Activated CD8-positive, alpha-beta memory T cell treated with anti-CD3 and anti-CD28 coated beads for 4 hours (primary cell): ENCODE results near the gene WDR36.
A peak's percentile ranks its signal among the peaks of the same experiment; 100 is the strongest.
"Not testable (repeated sequence)": the region's sequence is repeated elsewhere in the genome, so short reads cannot be mapped to it uniquely, and the experiment has no call there.

Experiments
- DNase-seq, 2 donors: peaks; one replicate each; pipeline ENCODE4 v3.0.0-alpha.2; 2020; ENCODE audit warnings: low read depth in 2 of 2

Gene WDR36

GRCh38 chr5:111134864-111135263 is 42.7 kb downstream of the WDR36 start:
- no peak for DNase-seq

GRCh38 chr5:111135363-111135762 is 43.2 kb downstream of the WDR36 start:
- no peak for DNase-seq

GRCh38 chr5:111135946-111136345 is 43.8 kb downstream of the WDR36 start:
- no peak for DNase-seq

DNA sequence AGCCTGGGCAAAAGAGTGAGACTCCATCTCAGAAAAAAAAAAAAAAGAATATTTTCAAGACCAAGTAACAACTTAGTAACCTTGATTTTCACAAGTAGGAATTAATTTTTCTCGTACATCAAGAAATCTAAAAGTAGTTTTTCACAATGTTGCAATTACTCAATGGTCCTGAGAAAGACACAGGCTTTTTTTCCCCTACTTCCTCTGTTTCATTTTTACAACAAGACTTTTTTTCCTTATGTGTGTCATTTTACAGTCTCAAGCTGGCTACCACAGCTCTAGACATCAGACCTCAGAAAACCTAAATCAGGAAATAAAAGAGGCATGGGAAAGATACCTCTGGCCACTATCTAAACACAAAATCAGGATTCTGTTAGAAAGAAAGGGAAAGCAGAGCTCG is 45.9 kb downstream of the WDR36 start:
- no peak for DNase-seq

DNA sequence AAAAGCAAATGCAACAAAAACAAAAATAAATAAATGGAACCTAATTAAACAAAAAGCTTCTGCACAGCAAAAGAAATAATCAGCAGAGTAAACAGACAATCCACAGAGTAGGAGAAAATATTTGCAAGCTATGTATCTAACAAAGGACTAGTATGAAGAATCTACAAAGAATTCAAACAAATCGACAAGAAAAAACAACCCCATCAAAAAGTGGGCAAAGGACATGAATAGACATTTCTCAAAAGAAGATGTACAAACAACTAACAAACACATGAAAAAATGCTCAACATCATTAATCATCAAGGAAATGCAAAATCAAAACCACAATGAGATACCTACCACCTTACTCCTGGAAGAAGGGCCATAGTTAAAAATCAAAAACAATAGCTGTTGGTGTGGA is 49.3 kb downstream of the WDR36 start:
- DNase-seq = not testable (repeated sequence)

DNA sequence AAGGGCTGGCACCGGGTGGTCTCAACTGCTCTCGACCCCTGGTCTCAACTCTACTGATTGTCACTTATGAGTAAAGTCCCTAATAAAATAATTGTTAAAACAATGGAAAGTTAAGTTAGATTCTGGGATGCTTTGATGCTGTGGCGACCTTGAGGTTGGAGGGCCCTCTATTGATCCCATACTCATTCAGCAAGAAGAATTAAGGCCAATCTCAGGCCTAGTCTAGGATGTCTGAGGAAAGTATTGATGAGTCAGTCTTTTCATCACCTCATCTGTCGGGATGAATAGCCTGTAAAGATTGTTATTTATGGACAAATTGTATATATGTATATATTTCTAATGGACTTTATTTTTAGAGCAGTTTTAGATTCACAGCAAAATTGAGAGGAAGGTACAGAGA is 50.8 kb downstream of the WDR36 start:
- no peak for DNase-seq

- DNase-seq = no peak
Observed at GRCh38 chr5:111143910-111144309, 51.8 kb downstream of the WDR36 start.

DNA sequence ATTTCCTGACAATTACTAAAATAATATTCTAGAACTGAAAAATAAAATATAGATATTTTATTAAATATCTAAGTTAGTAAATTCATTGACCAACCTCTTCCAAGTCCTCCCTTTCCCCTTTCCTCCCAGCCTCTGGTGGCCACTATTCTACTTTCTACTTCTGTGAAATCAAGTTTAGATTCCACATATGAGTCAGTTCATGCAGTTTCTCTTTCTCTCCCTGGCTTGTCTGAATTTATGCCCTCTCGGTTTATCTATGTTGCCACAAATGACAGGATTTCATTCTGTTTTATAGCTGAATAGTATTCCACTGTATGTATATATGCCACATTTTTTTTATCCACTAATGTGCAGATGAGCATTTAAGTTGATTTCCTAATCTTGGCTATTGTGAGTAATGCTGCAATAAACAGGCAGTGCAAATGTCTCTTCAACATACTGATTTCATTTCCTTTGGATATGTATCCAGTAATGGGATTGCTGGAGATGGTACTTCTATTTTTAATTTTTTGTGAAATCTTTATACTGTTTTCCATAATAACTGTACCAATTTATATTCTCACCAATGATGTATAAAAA is 52.3 kb downstream of the WDR36 start:
- no peak for DNase-seq

DNA sequence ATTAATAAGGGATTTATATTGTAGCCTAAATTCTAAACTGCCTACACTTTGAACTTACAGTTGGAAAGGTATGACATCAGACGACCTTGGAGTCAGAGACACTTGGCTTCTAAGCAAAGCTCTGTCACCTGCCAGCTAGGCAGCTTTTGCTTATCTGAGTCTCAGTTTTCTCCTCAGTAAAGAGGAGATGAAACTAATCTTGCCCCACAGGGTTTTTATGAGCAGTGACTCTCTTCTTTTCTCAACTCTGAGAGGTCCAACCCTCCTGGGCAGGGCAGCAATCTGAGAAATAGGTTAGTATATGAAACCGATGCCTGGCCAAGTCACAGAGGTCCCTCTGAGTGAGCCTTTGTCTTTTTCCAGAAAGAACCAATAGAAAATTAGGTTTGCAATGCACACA is 53.9 kb downstream of the WDR36 start:
- no peak for DNase-seq

GRCh38 chr5:111147502-111147901 is 55.4 kb downstream of the WDR36 start:
- DNase-seq = no peak

DNA sequence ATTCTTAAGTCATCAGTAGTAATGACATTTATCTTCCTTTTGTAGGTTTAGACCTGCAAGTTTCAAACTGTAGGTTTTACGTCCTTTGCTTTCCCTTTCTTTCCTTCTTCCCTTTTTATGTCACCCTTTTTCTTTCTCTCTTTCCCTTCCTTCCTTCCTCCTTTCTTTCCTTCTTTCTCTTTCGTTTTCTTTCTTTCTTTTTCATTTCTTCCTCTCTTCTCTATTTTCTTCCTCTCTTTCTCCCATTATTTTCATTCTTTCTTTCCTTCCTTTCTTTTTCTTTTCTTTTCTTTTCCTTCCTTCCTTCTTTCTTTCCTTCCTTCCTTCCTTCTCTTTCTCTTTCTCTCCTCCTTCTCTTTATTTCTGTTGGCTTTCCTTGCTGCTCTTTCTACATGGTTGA is 59.9 kb downstream of the WDR36 start:
- no peak for DNase-seq

DNA sequence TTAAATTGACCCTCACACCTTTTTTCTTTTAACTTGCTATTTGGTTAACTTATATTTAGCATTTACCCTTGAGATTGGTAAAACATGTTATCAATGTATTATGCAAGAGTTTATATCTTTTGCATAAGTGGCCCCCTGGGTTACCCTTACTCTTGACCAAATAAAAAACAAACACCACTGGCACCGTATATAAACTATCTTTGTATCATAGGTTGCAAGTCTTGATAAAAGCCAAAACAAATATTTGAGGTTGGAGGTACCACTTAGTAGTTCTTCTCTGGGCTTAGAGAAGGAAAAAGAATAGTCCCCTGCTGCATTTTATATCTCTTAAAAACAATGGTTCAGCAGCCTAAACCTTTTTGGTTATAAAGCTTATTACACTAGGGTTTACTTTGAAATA is 61.3 kb downstream of the WDR36 start:
- DNase-seq = no peak

GRCh38 chr5:111153945-111154344 is 61.8 kb downstream of the WDR36 start:
- DNase-seq = no peak

DNA sequence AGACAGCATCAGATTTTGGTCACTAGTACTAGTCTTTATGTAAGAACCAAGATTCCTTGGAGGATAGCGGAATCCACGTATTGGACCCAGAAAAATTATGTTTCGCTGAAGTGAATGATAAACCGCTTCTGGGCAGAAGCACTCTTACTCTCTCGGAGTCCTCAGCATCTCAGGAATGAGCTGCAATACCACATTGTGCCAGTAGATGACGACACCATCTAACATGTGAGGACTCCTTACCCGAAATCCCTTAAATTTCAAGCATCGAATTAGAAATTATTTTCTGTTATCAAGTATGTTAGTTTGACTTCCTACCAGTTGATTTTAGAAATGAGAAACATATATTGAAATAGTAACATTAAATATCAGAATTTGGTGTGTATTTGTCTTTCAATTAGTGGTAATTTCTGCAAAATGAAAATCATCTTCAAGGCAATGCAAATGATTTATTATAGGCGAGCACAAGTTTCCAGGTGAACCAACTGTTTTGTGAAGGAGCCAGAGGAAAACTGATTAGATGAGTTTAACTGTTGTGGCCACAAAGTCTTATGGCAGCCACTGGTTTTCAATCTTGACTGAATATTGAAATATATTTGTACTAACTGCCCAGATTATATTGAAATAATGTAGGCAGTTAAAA is 66.1 kb downstream of the WDR36 start:
- DNase-seq = peak; percentile 55 to 69

GRCh38 chr5:111159845-111160244 is 67.7 kb downstream of the WDR36 start:
- DNase-seq = no peak

DNA sequence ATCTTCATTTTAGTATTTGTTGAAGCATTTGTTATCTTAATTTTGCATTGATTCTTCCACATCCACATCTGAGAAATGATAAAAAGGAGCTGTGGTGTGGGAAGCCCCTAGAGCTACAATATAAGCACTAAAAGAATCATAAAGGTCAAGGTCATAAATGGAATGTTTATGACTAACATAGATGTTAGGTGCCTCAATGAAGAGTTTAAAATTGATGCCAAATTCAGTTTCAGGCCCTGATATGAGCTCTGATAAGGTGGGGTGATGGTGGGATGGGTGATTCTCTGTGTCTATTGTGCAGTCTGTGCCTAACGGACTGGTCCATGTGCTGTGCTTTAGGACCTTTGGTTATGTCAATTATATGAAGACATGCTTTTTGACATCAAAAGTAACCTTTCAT is 70.9 kb downstream of the WDR36 start:
- DNase-seq = no peak

GRCh38 chr5:111165058-111165457 is 72.9 kb downstream of the WDR36 start:
- no peak for DNase-seq

DNA sequence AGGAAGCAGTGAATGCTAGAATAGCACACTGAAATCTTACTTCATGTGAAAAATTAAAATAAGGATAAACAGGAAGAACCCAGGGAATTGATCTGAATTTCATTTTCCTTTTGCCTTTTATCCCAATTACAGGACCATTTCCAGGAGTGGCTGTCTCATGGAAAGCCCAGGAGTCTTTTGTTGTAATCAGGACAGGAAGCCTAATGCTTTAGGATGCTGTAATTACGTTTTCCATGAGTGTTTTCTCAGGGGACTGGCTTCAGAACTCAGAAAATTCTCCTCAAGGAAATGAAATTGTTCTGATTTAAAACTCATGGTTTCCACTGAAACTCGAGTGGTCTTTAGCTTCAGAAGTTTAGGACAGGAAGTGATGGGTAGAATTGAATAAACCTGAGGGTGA is 75.4 kb downstream of the WDR36 start:
- DNase-seq = no peak

DNA sequence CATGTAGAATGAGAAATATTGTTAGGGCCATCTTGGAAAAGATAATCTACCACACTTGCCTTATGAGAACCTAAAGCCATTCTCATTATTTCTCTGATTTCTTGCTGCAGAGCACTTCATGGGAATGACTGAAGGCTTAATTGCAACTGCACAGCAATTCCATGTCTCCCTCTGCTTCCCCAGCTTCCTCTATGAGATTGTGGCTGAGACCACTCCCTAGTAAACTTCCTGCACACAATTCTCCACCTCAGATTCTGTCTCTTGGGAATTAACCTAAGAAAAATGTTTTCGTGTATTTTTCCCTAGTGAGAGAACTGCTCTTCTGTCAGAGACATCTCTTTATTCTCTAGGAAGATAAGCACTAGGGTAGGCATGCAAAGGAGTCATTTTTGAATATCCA is 76.5 kb downstream of the WDR36 start:
- DNase-seq = no peak

GRCh38 chr5:111169269-111169668 is 77.1 kb downstream of the WDR36 start:
- no peak for DNase-seq

DNA sequence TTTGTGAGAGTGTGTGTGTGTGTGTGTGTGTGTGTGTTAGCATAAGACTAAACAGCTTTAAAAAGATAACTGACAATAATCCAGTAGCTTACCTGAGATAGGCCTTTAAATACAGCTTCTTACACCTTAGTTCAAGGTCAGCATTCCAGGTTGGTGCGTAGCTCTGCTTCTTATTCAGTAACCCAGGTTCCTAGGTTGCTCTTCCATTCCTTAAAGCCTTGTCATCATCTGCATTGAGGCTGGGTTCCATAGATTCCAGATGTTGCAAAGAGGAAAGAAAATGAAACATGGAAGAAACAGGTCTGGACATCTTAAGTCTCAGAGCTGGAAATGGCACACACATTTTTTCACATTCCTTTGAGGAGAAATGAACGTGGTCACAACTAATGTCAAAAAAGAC is 78.1 kb downstream of the WDR36 start:
- no peak for DNase-seq

DNA sequence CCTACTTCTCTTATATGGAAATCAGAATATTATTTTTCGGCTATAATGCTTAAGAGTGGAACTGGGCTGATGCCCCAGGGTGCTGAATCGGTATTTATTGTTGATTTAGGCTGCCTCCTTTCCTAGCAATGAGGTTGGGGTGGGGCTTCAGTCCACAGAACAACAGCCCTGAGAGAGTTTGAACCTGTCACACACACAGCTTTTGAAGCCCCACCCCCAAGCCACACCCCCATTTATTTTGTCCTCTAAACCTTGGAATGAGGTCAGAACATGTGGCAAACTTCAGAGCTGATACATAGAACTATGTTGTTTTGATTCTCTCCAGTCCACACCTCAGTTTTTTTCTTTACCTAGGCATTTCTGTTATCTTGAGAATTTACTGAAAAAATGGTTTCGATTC is 80.4 kb downstream of the WDR36 start:
- no peak for DNase-seq

DNA sequence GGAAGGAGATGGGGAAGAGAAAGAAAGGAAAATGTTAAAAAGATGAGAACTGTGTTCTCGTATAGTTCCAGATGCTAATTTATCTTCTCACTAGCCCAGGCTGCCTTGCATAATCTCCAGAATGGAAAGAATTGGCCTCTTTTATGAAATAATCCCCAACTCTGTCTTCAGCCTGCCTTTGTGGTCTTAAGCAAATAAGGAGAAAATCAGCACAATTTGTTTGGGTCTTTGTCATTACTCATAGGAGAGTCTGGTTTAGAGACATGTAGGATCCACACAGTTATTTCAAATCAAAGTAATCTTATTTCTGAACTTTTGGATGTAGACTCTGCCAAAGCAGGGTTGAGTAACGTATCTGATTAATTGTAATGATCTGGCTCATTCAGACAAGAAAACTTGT is 81.3 kb downstream of the WDR36 start:
- DNase-seq = no peak
